GM12878 (cell line): ENCODE data around the gene CKS1B. TPM values are rescaled to one million over a fixed set of nuclear protein-coding genes. Genes with fewer than 3 reads are reported as not detected.

Source experiments
- ATAC-seq: fragments of 200-7000 bp; cut with Tn5 transposase; 3 replicates; pipeline ENCODE4 v1.9.1; 2020; ENCODE audit warnings: mild to moderate bottlenecking, moderate library complexity
- BruUV-seq: library from RNA; stranded (reverse); fragments of 400-500 nt; replicated peaks from 2 replicates; lab custom pipeline; 2021; lab: Mats Ljungman, UMichigan
- CTCF ChIA-PET: fragments of 300-600 bp; sonication (Branson Sonifier 250); formaldehyde crosslinking; extraction: SDS; loops from one replicate; lab custom pipeline; 2021; ENCODE audit warnings: inconsistent platforms; lab: Yijun Ruan, JAX
- POLR2A ChIA-PET: fragments of 350-600 bp; formaldehyde crosslinking; extraction: SDS; loops from one replicate; lab custom pipeline; 2021; ENCODE audit warnings: inconsistent platforms; lab: Charles Lee
- RAD21 ChIA-PET: fragments of 300-600 bp; sonication (Branson Sonifier 250); formaldehyde crosslinking; loops from one replicate; lab custom pipeline; 2023; ENCODE audit warnings: antibody characterized with exemption; ENCODE audit not compliant: unreplicated experiment; lab: Charles Lee
- SMC1A ChIA-PET: fragments of 300-600 bp; sonication (Branson Sonifier 250); formaldehyde crosslinking; loops from one replicate; lab custom pipeline; 2023; ENCODE audit not compliant: unreplicated experiment, uncharacterized antibody; lab: Charles Lee
- DNase-seq: peaks from one replicate; pipeline ENCODE4 v3.0.0-alpha.2; 2011; ENCODE audit warnings: low read depth, low spot score
- FAIRE-seq: peaks from 3 replicates; lab custom pipeline; 2011; peaks lifted over from hg19 to GRCh38; lab: Jason Lieb, UNC
- H2AFZ ChIP-seq: 2 replicates; pipeline ENCODE4 v1.6.0; 2011; ENCODE audit warnings: low read depth, low read length, control low read depth; ENCODE audit not compliant: control insufficient read depth
- H3K27ac ChIP-seq: 2 replicates; pipeline ENCODE4 v1.5.1; 2011; ENCODE audit warnings: control low read depth; ENCODE audit not compliant: control insufficient read depth, insufficient read depth
- H3K27me3 ChIP-seq, 2 experiments: replicated peaks in 1 of 2; 2 replicates each; pipeline versions ENCODE4 v1.6.0 to v1.6.1; 2011; ENCODE audit warnings: low read length in 1 of 2; ENCODE audit not compliant: control insufficient read depth in 2 of 2, insufficient read depth in 2 of 2
- H3K36me3 ChIP-seq, 2 experiments: 2 replicates each; pipeline ENCODE4 v1.5.1; 2011; ENCODE audit warnings: low read length in 1 of 2; ENCODE audit not compliant: control insufficient read depth in 2 of 2, insufficient read depth in 2 of 2
- H3K4me1 ChIP-seq: 2 replicates; pipeline ENCODE4 v1.6.1; 2011; ENCODE audit warnings: mild to moderate bottlenecking, low read length, moderate library complexity, mixed read lengths; ENCODE audit not compliant: control insufficient read depth, insufficient read depth
- H3K4me2 ChIP-seq: 2 replicates; pipeline ENCODE4 v1.6.0; 2011; ENCODE audit warnings: control low read depth; ENCODE audit not compliant: control insufficient read depth, insufficient read depth
- H3K4me3 ChIP-seq: fragments of 200-600 bp; sonication (generic); 2 replicates; pipeline ENCODE4 v1.5.1; 2016
- H3K79me2 ChIP-seq: 2 replicates; pipeline ENCODE4 v1.6.0; 2011; ENCODE audit warnings: low read length; ENCODE audit not compliant: control insufficient read depth, insufficient read depth
- H3K9ac ChIP-seq: 2 replicates; pipeline ENCODE4 v1.8.0; 2011; ENCODE audit warnings: low read length, control low read depth, mixed read lengths; ENCODE audit not compliant: control insufficient read depth, insufficient read depth
- H3K9me3 ChIP-seq: replicated peaks from 3 replicates; pipeline ENCODE4 v1.5.1; 2011; ENCODE audit warnings: mild to moderate bottlenecking, low read length; ENCODE audit not compliant: control insufficient read depth, insufficient read depth
- H4K20me1 ChIP-seq: 2 replicates; pipeline ENCODE4 v1.6.0; 2011; ENCODE audit not compliant: control insufficient read depth, insufficient read depth
- HDAC6 ChIP-seq: fragments of 200-600 bp; sonication (generic); IDR thresholded peaks from one replicate; pipeline ENCODE4 v1.8.0; 2017; ENCODE audit warnings: antibody characterized with exemption; ENCODE audit not compliant: unreplicated experiment
- HDGF ChIP-seq: fragments of 450-650 bp; IDR thresholded peaks from 2 replicates; pipeline ENCODE4 v1.6.1; 2016; ENCODE audit warnings: antibody characterized with exemption
- LARP7 ChIP-seq: fragments of 450-650 bp; IDR thresholded peaks from 2 replicates; pipeline ENCODE4 v1.6.1; 2017; ENCODE audit warnings: mild to moderate bottlenecking
- SMAD1 ChIP-seq: fragments of 450-650 bp; IDR thresholded peaks from 2 replicates; pipeline ENCODE4 v1.6.1; 2018; ENCODE audit warnings: mild to moderate bottlenecking, low read depth; ENCODE audit not compliant: partially characterized antibody
- TARDBP ChIP-seq: IDR thresholded peaks from 2 replicates; pipeline ENCODE4 v1.6.1; 2016; ENCODE audit warnings: borderline replicate concordance
- YBX1 ChIP-seq: fragments of 450-650 bp; IDR thresholded peaks from 2 replicates; pipeline ENCODE4 v1.6.1; 2016; ENCODE audit warnings: antibody characterized with exemption
- ZBTB33 ChIP-seq: fragments of 450-650 bp; IDR thresholded peaks from 2 replicates; pipeline ENCODE4 v1.6.1; 2017; ENCODE audit warnings: mild to moderate bottlenecking
- ZBTB40 ChIP-seq: fragments of 450-650 bp; IDR thresholded peaks from 2 replicates; pipeline ENCODE4 v1.6.1; 2016; ENCODE audit warnings: mild to moderate bottlenecking, moderate library complexity, borderline replicate concordance
- ZNF687 ChIP-seq: fragments of 450-650 bp; IDR thresholded peaks from 2 replicates; pipeline ENCODE4 v1.6.1; 2017; ENCODE audit warnings: mild to moderate bottlenecking, moderate library complexity
- ZSCAN29 ChIP-seq: fragments of 450-650 bp; IDR thresholded peaks from 2 replicates; pipeline ENCODE4 v1.6.1; 2017; ENCODE audit warnings: mild to moderate bottlenecking, moderate library complexity
- WGBS: methylation state at CpG from one replicate; pipeline ENCODE4 v1.1.6; 2016; ENCODE audit warnings: low lambda C conversion rate; ENCODE audit not compliant: insufficient replicate concordance, insufficient coverage; ENCODE audit errors: missing lambda C conversion rate; 5-methylcytosine and 5-hydroxymethylcytosine counted together
- in situ Hi-C: fragments of 300-500 bp; cut with MboI; formaldehyde crosslinking; loops from 9 replicates; pipeline ENCODE4 v1.14.3; 2018; ENCODE audit warnings: mixed read lengths
- intact Hi-C: fragments of 100-400 bp; cut with micrococcal nuclease; formaldehyde crosslinking; loops from one replicate; pipeline ENCODE4 v1.14.2; 2022; ENCODE audit not compliant: unreplicated experiment
- polyA plus RNA-seq, 11 experiments: library from polyadenylated mRNA; depleted of rRNA in 4 of 11; unstranded in 6 of 11; stranded (reverse) in 5 of 11; fragments of >200 nt; fragmentation: Nextera tagmentation in 4 of 11; fragmentation: Illumina TruSeq in 1 of 11; extraction: Ambion mirVana in 4 of 11; extraction: Trizol in 1 of 11; gene quantifications; 1 replicate in 1 of 11; 2 replicates in 10 of 11; pipeline versions ENCODE4 v1.2.1 to v1.2.3, GENCODE V29; 2011 to 2016; ENCODE audit warnings: inconsistent platforms in 2 of 11, missing spikeins in 2 of 11, low read depth in 1 of 11
- total RNA-seq, 4 experiments: library from RNA; depleted of rRNA in 3 of 4; stranded (reverse); fragments of >200 nt in 3 of 4; fragmentation: Illumina TruSeq in 1 of 4; extraction: Trizol in 1 of 4; gene quantifications; 2 replicates each; pipeline versions ENCODE4 v1.2.1 to v1.2.3, GENCODE V29; 2013 to 2021

The CKS1B gene
- total and polyA plus RNA-seq, 10 of the 15 experiments (the other 5 are each of a cell fraction or from before 2014, with no cell fraction given) = 125 to 608 (median 364) TPM

GRCh38 chr1:154944401-154945159 lies 29.9 kb upstream of the CKS1B start:
- ATAC-seq = no peak
- no peak for FAIRE-seq
- no peaks in the 10 kb centered on the region; the same call in 2 of the 3 replicates for H3K9me3 ChIP-seq
- peak overlapping the region; percentile 98 for H3K9ac ChIP-seq
- no peaks in the 10 kb centered on the region for H3K27me3 ChIP-seq
- peaks cover 56% of the 10 kb centered on the region for H3K4me1 ChIP-seq
- peaks cover 32% of the 10 kb centered on the region for H3K79me2 ChIP-seq
- CTCF ChIA-PET = interaction anchor here (0.5 to 2.2 kb wide), 27 partner anchors 17 to 554 kb away, joined by 3 to 16 read pairs (median 4); partner anchors contain the start of genes LENEP and PYGO2
- intact Hi-C loops = no loop called here
- peak overlapping the region; percentile 100 for H3K27ac ChIP-seq
- no TSS peak for BruUV-seq
- H4K20me1 ChIP-seq = no peaks in the 10 kb centered on the region
- H3K4me2 ChIP-seq = peak overlapping the region; percentile 100
- WGBS = under 1% methylated on average over 8 of the region's 9 CpGs
- no peak overlapping the region for H2AFZ ChIP-seq
- RAD21 ChIA-PET = interaction anchor here (0.6 to 2.6 kb wide), 15 partner anchors 8 to 464 kb away, joined by 3 to 13 read pairs (median 4); partner anchors contain the start of genes PMVK, PYGO2 and SHC1
- peaks cover 3 to 6% of the 10 kb centered on the region in 2 experiments; a peak in 3 of 4 replicates for H3K36me3 ChIP-seq
- H3K4me3 ChIP-seq = peak overlapping the region; percentile 77; the same call in 1 of the 2 replicates
- SMC1A ChIA-PET = interaction anchor here (0.8 to 2.1 kb wide), 14 partner anchors 14 to 465 kb away, joined by 3 to 8 read pairs (median 4); partner anchors contain the start of gene ADAM15
- no peak for DNase-seq
- POLR2A ChIA-PET = interaction anchor here (0.6 to 3.4 kb wide), 11 partner anchors 9 to 1824 kb away, joined by 3 to 19 read pairs (median 4); partner anchors contain the start of genes PMVK, PYGO2, SHC1 and UBE2Q1
- in situ Hi-C loops = no loop called here
- TF ChIP-seq TARDBP (no peak), LARP7 (no peak), ZBTB40 (no peak), ZSCAN29 (no peak), HDAC6 (no peak), HDGF (no peak), YBX1 (no peak), ZNF687 (peak; percentile 67; the same call in 1 of the 2 replicates), SMAD1 (peak; percentile 24), ZBTB33 (no peak)
